ENCODE measurements around the gene ZFYVE28.

DNA sequence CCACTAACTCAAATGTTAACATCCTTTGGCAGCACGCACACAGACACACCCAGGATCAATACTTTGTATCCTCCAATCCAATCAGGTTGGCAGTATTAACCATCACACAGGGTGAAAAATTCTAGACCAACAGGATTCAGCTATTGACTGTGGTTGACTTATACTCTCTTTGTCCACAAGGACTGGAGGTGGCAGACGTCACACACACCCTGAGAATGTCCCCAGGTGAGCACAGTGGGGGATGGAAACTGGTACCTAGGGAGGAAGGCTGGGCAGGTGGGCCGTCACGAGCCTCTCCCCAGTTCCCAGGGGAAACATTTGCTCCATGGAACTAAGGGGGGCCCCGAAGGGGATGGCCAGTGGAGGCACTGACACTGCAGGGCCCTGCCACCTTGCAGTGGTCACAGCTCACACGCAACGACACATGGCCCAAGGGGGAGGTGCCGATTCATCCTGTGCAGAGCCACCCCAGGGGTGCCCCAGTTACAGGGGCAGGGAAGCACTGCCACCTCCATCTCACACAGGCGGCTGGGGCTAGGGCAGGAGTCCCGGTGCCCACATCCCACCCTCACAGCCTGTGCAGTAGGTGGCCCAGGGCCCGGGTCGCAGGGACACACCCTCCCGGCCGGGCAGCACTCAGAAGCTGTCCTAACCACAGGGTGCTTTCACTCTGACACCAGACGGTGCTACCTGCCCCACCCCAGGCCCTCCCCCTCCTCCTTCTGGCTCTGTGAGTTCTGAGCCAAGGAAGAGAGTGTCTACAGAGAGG, 17.4 kb downstream of the ZFYVE28 start:
- TF ChIP-seq, protein P1, sequence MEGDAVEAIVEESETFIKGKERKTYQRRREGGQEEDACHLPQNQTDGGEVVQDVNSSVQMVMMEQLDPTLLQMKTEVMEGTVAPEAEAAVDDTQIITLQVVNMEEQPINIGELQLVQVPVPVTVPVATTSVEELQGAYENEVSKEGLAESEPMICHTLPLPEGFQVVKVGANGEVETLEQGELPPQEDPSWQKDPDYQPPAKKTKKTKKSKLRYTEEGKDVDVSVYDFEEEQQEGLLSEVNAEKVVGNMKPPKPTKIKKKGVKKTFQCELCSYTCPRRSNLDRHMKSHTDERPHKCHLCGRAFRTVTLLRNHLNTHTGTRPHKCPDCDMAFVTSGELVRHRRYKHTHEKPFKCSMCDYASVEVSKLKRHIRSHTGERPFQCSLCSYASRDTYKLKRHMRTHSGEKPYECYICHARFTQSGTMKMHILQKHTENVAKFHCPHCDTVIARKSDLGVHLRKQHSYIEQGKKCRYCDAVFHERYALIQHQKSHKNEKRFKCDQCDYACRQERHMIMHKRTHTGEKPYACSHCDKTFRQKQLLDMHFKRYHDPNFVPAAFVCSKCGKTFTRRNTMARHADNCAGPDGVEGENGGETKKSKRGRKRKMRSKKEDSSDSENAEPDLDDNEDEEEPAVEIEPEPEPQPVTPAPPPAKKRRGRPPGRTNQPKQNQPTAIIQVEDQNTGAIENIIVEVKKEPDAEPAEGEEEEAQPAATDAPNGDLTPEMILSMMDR (IDR thresholded peaks at IDR 0.05): no peak
- TF ChIP-seq POLR2A (IDR thresholded peaks at IDR 0.05): no peak

All from adrenal gland (tissue), 5 donors.